ENCODE results near the gene TPPP3. TPM values are rescaled to one million over a fixed set of nuclear protein-coding genes. Genes with fewer than 3 reads are reported as not detected.
A peak's percentile ranks its signal among the peaks of the same experiment; 100 is the strongest.

Gene TPPP3
- polyA plus RNA-seq (2013): 11.8 TPM

DNA sequence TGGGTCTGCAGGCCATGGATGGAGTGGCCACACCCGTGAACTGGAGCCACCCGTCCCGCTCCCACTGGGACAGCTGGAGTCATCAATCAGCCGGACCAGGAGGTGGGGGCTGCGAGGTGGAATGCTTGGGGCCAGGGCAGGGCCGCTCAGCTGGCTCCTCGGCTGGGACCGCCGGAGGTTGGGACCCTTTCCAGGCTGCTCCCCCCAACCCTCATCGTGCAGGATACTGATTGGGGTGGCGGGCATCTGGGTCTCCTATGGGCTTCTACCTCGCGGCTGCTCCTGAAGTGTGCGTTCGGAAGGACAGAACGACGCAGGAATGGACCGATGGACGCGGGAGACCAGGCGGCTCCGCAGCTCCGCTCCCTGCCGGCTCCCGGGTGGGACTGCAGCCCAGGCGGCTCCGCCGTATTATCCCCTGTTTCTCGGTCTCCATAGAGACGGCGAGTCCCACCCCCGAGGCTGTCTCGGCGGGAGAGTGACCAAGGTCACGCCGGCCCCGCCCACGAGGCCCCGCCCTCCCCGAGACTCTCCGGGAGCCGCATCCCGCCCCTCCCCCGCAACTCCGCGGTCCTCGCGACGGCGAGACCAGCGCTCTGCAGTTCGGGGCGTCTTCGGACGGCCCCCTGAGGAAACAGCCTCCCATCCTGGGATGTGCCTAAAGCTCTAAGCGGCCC is at the start of gene TPPP3:
TSS of gene TPPP3 (minus strand) at position 388 of the 677 bp plus-strand sequence. CDS start 2,387 bp downstream, outside the sequence.
- peaks cover 0 to 46% (median 22%) of the 10 kb centered on the region in 5 experiments for H3K27me3 ChIP-seq (replicated peaks in 2 of 5; ENCODE audit: control insufficient read depth in 4 of 5, insufficient read depth in 5 of 5, low read length in 4 of 5)
- WGBS (ENCODE audit: insufficient coverage): 6% methylated on average over 52 of the region's 56 CpGs
- H3K9me3 ChIP-seq (ENCODE audit: control extremely low read depth in 1 of 5, control insufficient read depth in 4 of 5, insufficient read depth in 2 of 5, low read depth in 1 of 5, low read length in 4 of 5): no peaks in the 10 kb centered on the region
- DNase-seq: peak; percentile 51 to 63 (median 62)
- no peaks in the 10 kb centered on the region for H3K36me3 ChIP-seq (ENCODE audit: control insufficient read depth in 4 of 4, insufficient read depth in 4 of 4, low read length in 3 of 4)
- CTCF ChIA-PET: interaction anchor here (1.0 to 5.3 kb wide), 8 partner anchors 8 to 43 kb away, joined by 3 to 40 read pairs (median 4); no protein-coding TSS in a partner anchor
- H3K4me3 ChIP-seq (ENCODE audit: control insufficient read depth in 1 of 7, extremely low read depth in 1 of 7, insufficient read depth in 4 of 7, low read depth in 2 of 7, low read length in 6 of 7): peak within 1 kb of the TSS in 4 of 7 experiments; percentile 14 to 59 (median 40)
- no peak within 1 kb of the TSS for H3K27ac ChIP-seq (ENCODE audit: insufficient read depth in 1 of 2, low read depth in 1 of 2, low read length in 2 of 2, poor library complexity in 1 of 2, severe bottlenecking in 2 of 2)
- peaks cover 0 to 60% (median 44%) of the 10 kb centered on the region in 4 experiments for H3K4me1 ChIP-seq (ENCODE audit: control extremely low read depth in 1 of 4, control insufficient read depth in 4 of 4, insufficient read depth in 4 of 4, low read length in 3 of 4)
- POLR2A ChIA-PET: interaction anchor here (0.7 kb wide), 1 partner anchor 149 kb away, joined by 3 read pairs; no protein-coding TSS in a partner anchor

DNA sequence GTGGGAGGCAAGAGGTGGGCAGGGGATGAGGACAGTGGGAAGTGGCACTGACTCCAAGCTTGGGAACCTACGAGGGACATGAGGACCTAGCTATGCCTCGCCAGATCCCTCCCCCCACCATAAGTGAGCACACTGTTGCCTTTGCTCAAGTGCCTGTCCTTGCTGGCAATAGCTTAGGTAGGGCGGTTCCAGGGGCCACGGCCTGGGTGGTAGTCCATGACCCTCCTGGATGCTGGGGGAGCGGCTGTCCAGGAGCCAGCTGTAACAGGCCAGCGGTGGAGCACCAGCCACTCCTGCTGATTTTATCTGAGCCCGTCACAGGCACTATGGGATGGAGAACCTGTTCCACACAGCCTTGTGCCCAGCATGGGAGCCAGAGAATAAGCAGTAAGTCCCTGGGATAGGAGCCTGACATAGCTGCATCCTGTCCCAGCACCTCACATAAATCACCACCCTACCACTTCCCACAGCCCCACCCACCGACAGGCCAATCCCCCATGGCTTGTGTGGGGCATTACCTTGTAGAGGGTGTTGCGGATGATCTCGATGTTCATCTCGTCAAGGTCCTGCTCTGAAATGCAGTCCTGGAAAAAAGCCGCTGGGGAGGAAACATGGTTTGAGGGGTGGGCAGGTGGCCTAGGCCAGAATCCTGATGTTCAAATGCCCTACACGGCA is 49.4 kb upstream of the TPPP3 start:
- no peak for DNase-seq
- WGBS (ENCODE audit: insufficient coverage): 100% methylated on average over 12 of the region's 13 CpGs
- Histone ChIP-seq H3K9me3 (ENCODE audit: control extremely low read depth in 1 of 5, control insufficient read depth in 4 of 5, insufficient read depth in 2 of 5, low read depth in 1 of 5, low read length in 4 of 5) (no peaks in the 10 kb centered on the region), H3K27me3 (replicated peaks in 2 of 5; ENCODE audit: control insufficient read depth in 4 of 5, insufficient read depth in 5 of 5, low read length in 4 of 5) (no peaks in the 10 kb centered on the region), H3K4me3 (ENCODE audit: control insufficient read depth in 1 of 7, extremely low read depth in 1 of 7, insufficient read depth in 4 of 7, low read depth in 2 of 7, low read length in 6 of 7) (no peak overlapping the region), H3K27ac (ENCODE audit: insufficient read depth in 1 of 2, low read depth in 1 of 2, low read length in 2 of 2, poor library complexity in 1 of 2, severe bottlenecking in 2 of 2) (no peak overlapping the region), H3K36me3 (ENCODE audit: control insufficient read depth in 4 of 4, insufficient read depth in 4 of 4, low read length in 3 of 4) (peaks cover 0 to 92% (median 37%) of the 10 kb centered on the region in 4 experiments), H3K4me1 (ENCODE audit: control extremely low read depth in 1 of 4, control insufficient read depth in 4 of 4, insufficient read depth in 4 of 4, low read length in 3 of 4) (peaks cover 0 to 16% (median 0%) of the 10 kb centered on the region in 4 experiments)
- ChIA-PET POLR2A (no interaction called here), CTCF (interaction anchor here (0.9 to 4.8 kb wide), 4 partner anchors 13 to 48 kb away, joined by 3 to 23 read pairs (median 3); no protein-coding TSS in a partner anchor)

DNA sequence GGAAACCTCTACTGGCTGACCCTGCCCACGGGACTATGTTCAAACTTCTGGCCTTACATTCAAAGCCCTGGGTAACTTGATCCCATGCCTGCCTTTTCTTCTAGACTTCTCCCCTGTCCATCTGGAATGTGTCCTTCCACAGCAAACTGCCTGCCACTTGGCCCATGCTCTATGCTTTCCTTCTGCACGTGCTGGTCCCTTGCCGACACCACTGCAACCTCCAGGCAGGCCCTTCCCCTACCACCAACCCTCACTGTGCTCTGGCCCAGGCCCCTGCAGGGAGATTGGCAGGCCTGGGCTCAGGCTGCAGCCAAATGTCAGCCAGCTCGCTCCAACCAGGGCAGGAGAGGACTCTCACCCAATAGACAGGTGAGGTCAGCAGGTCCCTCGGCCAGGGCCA is 48.6 kb upstream of the TPPP3 start:
- Histone ChIP-seq H3K9me3 (ENCODE audit: control extremely low read depth in 1 of 5, control insufficient read depth in 4 of 5, insufficient read depth in 2 of 5, low read depth in 1 of 5, low read length in 4 of 5) (no peaks in the 10 kb centered on the region), H3K27me3 (replicated peaks in 2 of 5; ENCODE audit: control insufficient read depth in 4 of 5, insufficient read depth in 5 of 5, low read length in 4 of 5) (no peaks in the 10 kb centered on the region), H3K36me3 (ENCODE audit: control insufficient read depth in 4 of 4, insufficient read depth in 4 of 4, low read length in 3 of 4) (peaks cover 0 to 92% (median 41%) of the 10 kb centered on the region in 4 experiments), H3K4me3 (ENCODE audit: control insufficient read depth in 1 of 7, extremely low read depth in 1 of 7, insufficient read depth in 4 of 7, low read depth in 2 of 7, low read length in 6 of 7) (no peak overlapping the region), H3K4me1 (ENCODE audit: control extremely low read depth in 1 of 4, control insufficient read depth in 4 of 4, insufficient read depth in 4 of 4, low read length in 3 of 4) (peaks cover 0 to 16% (median 0%) of the 10 kb centered on the region in 4 experiments), H3K27ac (ENCODE audit: insufficient read depth in 1 of 2, low read depth in 1 of 2, low read length in 2 of 2, poor library complexity in 1 of 2, severe bottlenecking in 2 of 2) (no peak overlapping the region)
- CTCF ChIA-PET: interaction anchor here (0.7 to 4.8 kb wide), 8 partner anchors 9 to 49 kb away, joined by 3 to 23 read pairs (median 4); no protein-coding TSS in a partner anchor
- POLR2A ChIA-PET: interaction anchor here (1.0 kb wide), 1 partner anchor 8 kb away, joined by 3 read pairs; no protein-coding TSS in a partner anchor
- WGBS (ENCODE audit: insufficient coverage): 93% methylated on average over 5 of the region's 5 CpGs
- DNase-seq: no peak

DNA sequence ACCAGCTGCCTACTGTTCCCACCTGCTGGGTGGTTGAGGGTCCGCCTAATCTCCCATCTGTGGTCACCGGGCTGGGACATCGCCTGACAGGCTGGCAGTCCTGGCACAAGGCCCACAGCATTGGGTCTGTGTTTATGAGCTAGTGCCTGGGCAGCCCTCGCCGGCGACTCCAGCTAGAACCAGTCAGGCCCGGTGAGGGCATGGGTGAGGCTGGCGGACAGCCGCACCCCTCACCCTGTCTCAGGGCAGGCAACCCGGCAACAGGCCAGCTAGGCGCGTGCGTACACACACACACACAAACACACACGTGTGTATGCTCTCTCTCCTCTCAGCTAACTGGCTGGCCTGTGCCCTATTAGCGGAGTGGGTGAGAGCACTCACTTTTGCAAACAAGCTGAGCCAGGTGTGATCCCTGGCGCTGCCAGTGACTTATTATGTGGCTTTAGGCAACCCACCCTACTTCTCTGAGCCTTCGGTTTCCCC is 48.0 kb upstream of the TPPP3 start:
- POLR2A ChIA-PET: interaction anchor here (1.0 kb wide), 1 partner anchor 8 kb away, joined by 3 read pairs; no protein-coding TSS in a partner anchor
- H3K4me1 ChIP-seq (ENCODE audit: control extremely low read depth in 1 of 4, control insufficient read depth in 4 of 4, insufficient read depth in 4 of 4, low read length in 3 of 4): peaks cover 0 to 16% (median 0%) of the 10 kb centered on the region in 4 experiments
- WGBS (ENCODE audit: insufficient coverage): 74% methylated on average over 17 of the region's 17 CpGs
- H3K36me3 ChIP-seq (ENCODE audit: control insufficient read depth in 4 of 4, insufficient read depth in 4 of 4, low read length in 3 of 4): peaks cover 0 to 93% (median 43%) of the 10 kb centered on the region in 4 experiments
- H3K27ac ChIP-seq (ENCODE audit: insufficient read depth in 1 of 2, low read depth in 1 of 2, low read length in 2 of 2, poor library complexity in 1 of 2, severe bottlenecking in 2 of 2): no peak overlapping the region
- H3K27me3 ChIP-seq (replicated peaks in 2 of 5; ENCODE audit: control insufficient read depth in 4 of 5, insufficient read depth in 5 of 5, low read length in 4 of 5): no peaks in the 10 kb centered on the region
- no peaks in the 10 kb centered on the region for H3K9me3 ChIP-seq (ENCODE audit: control extremely low read depth in 1 of 5, control insufficient read depth in 4 of 5, insufficient read depth in 2 of 5, low read depth in 1 of 5, low read length in 4 of 5)
- H3K4me3 ChIP-seq (ENCODE audit: control insufficient read depth in 1 of 7, extremely low read depth in 1 of 7, insufficient read depth in 4 of 7, low read depth in 2 of 7, low read length in 6 of 7): no peak overlapping the region
- peak; percentile 17 to 73 (median 53) for DNase-seq
- CTCF ChIA-PET: interaction anchor here (0.7 to 3.8 kb wide), 7 partner anchors 9 to 25 kb away, joined by 3 to 20 read pairs (median 5); no protein-coding TSS in a partner anchor

DNA sequence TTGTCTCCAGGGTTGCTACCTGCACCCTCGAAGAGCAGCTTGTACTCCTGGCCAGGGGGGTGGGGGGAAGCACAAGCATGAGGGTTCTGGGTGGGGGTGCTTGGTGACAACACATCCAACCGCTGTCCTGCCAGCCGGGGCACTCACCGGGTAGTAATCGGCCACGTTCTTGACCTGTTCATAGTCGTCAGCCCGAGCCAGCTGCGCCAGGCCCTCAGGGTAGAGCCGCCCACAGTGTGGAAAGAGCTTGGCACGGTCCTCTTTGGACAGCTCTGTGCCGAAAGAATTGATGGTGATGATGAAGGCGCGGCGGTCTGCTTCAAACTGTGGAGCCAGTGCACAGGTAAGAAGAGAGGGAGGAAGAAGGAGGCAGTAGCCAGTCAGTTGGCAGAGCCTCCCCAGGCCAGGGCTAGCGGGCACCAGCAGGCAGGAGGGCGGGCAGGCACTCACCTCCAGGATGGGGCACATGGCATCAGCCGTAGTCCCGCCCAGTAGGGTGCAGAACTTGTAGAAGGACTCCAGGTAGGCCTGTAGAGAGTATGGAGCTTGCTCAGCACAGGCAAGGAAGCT is 45.6 kb upstream of the TPPP3 start:
- H3K4me3 ChIP-seq (ENCODE audit: control insufficient read depth in 1 of 7, extremely low read depth in 1 of 7, insufficient read depth in 4 of 7, low read depth in 2 of 7, low read length in 6 of 7): no peak overlapping the region
- peaks cover 0 to 72% (median 38%) of the 10 kb centered on the region in 4 experiments for H3K36me3 ChIP-seq (ENCODE audit: control insufficient read depth in 4 of 4, insufficient read depth in 4 of 4, low read length in 3 of 4)
- POLR2A ChIA-PET: no interaction called here
- peaks cover 0 to 16% (median 0%) of the 10 kb centered on the region in 4 experiments for H3K4me1 ChIP-seq (ENCODE audit: control extremely low read depth in 1 of 4, control insufficient read depth in 4 of 4, insufficient read depth in 4 of 4, low read length in 3 of 4)
- DNase-seq: no peak
- CTCF ChIA-PET: interaction anchor here (0.7 to 3.8 kb wide), 7 partner anchors 10 to 92 kb away, joined by 3 to 20 read pairs (median 4); no protein-coding TSS in a partner anchor
- over 99% methylated on average over 16 of the region's 19 CpGs for WGBS (ENCODE audit: insufficient coverage)
- H3K27me3 ChIP-seq (replicated peaks in 2 of 5; ENCODE audit: control insufficient read depth in 4 of 5, insufficient read depth in 5 of 5, low read length in 4 of 5): no peaks in the 10 kb centered on the region
- H3K9me3 ChIP-seq (ENCODE audit: control extremely low read depth in 1 of 5, control insufficient read depth in 4 of 5, insufficient read depth in 2 of 5, low read depth in 1 of 5, low read length in 4 of 5): no peaks in the 10 kb centered on the region
- H3K27ac ChIP-seq (ENCODE audit: insufficient read depth in 1 of 2, low read depth in 1 of 2, low read length in 2 of 2, poor library complexity in 1 of 2, severe bottlenecking in 2 of 2): no peak overlapping the region

DNA sequence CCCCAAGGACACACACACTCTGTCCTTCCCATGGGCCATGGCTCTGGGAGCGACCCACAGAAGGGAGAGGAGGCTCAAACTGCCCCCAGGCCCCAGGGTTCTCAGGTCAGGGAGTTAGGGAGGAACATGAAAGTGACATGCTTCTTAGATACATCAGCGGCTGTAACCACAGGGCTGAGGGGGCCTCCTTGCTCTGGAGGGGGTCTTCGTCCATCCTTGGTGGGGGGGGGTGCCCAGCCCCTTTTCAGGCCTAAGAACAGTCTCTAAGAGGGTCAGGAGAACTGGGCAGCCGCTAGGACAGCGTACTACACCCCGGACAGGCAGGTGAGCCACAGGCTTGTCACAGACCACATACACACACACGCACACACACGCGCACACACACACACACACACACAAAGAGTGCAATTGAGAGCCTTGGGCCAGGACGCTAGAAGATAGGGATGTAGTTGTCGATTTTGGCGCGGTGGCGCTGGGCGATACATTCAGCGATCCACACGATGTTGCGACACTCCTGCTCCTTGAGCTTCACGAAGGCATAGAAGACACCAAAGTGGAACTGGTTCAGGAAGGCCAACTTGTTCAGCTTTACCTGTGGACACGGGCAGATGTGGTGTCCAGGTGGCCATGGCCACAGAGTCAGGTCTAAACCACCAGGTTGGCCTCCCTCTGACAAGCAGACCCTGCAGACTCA is 44.9 kb upstream of the TPPP3 start:
- ChIA-PET CTCF (interaction anchor here (0.7 to 3.8 kb wide), 8 partner anchors 10 to 91 kb away, joined by 3 to 20 read pairs (median 4); no protein-coding TSS in a partner anchor), POLR2A (no interaction called here)
- 95% methylated on average over 9 of the region's 20 CpGs for WGBS (ENCODE audit: insufficient coverage)
- Histone ChIP-seq H3K36me3 (ENCODE audit: control insufficient read depth in 4 of 4, insufficient read depth in 4 of 4, low read length in 3 of 4) (peaks cover 0 to 68% (median 36%) of the 10 kb centered on the region in 4 experiments), H3K27ac (ENCODE audit: insufficient read depth in 1 of 2, low read depth in 1 of 2, low read length in 2 of 2, poor library complexity in 1 of 2, severe bottlenecking in 2 of 2) (no peak overlapping the region), H3K4me1 (ENCODE audit: control extremely low read depth in 1 of 4, control insufficient read depth in 4 of 4, insufficient read depth in 4 of 4, low read length in 3 of 4) (peaks cover 0 to 16% (median 0%) of the 10 kb centered on the region in 4 experiments), H3K9me3 (ENCODE audit: control extremely low read depth in 1 of 5, control insufficient read depth in 4 of 5, insufficient read depth in 2 of 5, low read depth in 1 of 5, low read length in 4 of 5) (no peaks in the 10 kb centered on the region), H3K27me3 (replicated peaks in 2 of 5; ENCODE audit: control insufficient read depth in 4 of 5, insufficient read depth in 5 of 5, low read length in 4 of 5) (peaks cover 0 to 4% (median 0%) of the 10 kb centered on the region in 5 experiments), H3K4me3 (ENCODE audit: control insufficient read depth in 1 of 7, extremely low read depth in 1 of 7, insufficient read depth in 4 of 7, low read depth in 2 of 7, low read length in 6 of 7) (no peak overlapping the region)
- DNase-seq: no peak

All from common myeloid progenitor, CD34-positive (primary cell).